H4 (cell line): ENCODE results near the gene ACAT2. TPM values are rescaled to one million over a fixed set of nuclear protein-coding genes. Genes with fewer than 3 reads are reported as not detected.
"Not testable (repeated sequence)": the region's sequence is repeated elsewhere in the genome, so short reads cannot be mapped to it uniquely, and the experiment has no call there.

Source experiments
- DNase-seq: peaks from one replicate; pipeline ENCODE4 v3.0.0-alpha.2; 2015; ENCODE audit warnings: low spot score
- total RNA-seq: library from RNA; depleted of rRNA; stranded (reverse); fragments of >200 nt; shearing (Covaris generic); gene quantifications from 2 replicates; pipeline ENCODE4 v1.2.3, GENCODE V29; 2014; rRNA removed

ACAT2 gene
- 37.4 and 40.5 TPM in 2 replicates for total RNA-seq

DNA sequence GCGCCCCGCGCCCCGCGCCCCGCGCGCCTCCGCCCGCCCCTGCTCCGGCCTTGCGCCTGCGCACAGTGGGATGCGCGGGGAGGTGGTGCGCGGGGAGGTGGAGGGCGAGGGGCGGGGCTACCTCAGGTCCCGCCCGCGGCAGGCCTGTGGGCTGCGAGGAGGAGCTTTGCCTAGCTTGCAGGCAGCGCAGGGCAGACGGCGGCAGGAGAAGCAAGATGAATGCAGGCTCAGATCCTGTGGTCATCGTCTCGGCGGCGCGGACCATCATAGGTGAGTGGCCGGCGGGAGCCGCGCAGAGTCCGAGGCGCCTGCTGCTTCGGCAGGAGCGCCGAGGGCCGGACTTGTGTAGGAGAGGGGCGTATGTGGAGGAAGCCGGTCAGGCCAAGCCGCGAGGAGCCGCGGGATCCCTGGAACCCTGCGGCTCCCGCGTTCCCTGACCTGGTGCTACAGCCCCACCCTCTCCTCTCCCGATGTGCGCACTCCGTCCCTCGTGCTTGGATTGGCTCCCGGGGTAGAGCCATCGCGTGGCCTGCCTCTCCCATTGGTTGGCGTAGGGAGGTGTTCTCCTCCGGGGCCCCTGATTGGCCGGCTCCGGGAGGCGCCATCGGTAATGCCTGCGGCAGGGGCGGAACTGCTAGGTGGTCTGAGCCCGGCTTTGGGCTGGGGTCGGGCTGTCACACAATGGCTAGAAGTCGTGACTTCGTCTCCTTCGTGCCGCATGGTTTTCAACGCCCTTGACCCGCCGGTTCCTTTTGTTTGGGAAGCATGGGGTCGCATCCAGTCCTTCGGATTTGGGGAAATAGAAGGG is at the start of gene ACAT2:
Gene ACAT2, plus strand, starts transcription at position 173 of the 808 bp plus-strand sequence. Its CDS starts 43 bp downstream, at position 216.
- DNase-seq, result peak; percentile 90

GRCh38 chr6:159712389-159712788 is 49.5 kb upstream of the ACAT2 start:
- not testable (repeated sequence) for DNase-seq

GRCh38 chr6:159713984-159714383 is 47.9 kb upstream of the ACAT2 start:
- DNase-seq, result no peak

- no peak for DNase-seq
Observed at GRCh38 chr6:159714404-159714803, 47.4 kb upstream of the ACAT2 start.

- DNase-seq, result no peak
Observed at GRCh38 chr6:159715166-159715565, 46.7 kb upstream of the ACAT2 start.

GRCh38 chr6:159715605-159716004 is 46.2 kb upstream of the ACAT2 start:
- no peak for DNase-seq

- DNase-seq, result peak; percentile 51
Observed at GRCh38 chr6:159716247-159717096, 45.4 kb upstream of the ACAT2 start.

DNA sequence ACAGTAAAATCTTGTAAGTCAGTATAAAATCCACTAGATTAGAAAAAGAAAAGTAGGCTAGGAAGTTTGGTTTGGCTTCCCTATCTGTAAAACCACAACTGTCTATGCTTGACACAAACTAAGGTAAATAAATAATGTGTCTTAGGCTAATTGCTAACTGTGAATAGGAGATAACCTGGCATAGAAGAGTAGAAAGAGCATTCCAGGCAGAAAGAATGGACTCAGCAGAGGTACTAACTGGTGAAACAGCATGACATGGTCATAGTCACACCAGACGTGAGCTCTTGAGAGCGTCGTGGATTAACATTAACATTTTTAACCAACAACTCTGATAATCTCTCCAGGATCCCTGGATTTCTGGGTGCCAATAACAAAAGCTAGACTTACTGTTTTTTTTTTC is 43.2 kb upstream of the ACAT2 start:
- no peak for DNase-seq

GRCh38 chr6:159719287-159719686 is 42.6 kb upstream of the ACAT2 start:
- DNase-seq, result no peak

- DNase-seq, result no peak
Observed at GRCh38 chr6:159720708-159721107, 41.1 kb upstream of the ACAT2 start.

GRCh38 chr6:159721981-159722380 is 39.9 kb upstream of the ACAT2 start:
- DNase-seq, result not testable (repeated sequence)

DNA sequence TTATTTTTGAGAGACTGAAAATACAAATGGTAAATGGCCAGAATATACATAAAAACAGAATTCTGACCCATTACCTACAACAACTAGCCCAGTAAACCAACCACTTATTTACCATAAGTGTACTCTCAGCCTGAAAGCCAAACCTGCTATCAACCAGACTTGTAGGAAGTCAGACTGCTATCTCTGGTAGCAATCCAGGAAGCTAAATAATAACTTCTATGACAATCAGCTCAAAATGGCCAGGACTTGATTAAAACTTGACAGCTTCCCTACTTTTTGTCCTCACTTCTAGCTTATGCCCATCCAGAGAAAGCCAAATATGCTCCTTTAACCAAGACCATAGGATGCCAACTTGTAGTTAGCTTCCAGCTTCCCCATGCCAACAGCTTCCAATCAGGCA is 39.2 kb upstream of the ACAT2 start:
- DNase-seq, result no peak

DNA sequence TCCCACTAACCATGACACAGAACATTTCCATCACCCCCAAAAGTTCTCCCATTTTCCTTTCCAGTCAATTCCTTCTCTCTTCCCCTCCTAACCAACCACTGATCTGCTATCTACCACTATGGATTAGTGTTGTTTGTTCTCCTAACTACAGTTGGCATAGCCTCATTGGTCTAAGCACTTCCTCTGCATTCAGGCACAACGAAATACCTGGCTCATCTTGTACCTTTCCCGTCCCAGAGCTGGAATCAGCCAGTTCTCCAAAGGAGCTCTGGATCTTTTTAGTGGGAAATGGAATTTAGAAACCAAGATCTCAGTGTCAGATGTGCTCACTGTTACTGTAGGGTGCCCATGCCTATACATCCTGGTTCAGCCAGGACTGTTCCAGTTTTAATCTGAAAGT is 38.6 kb upstream of the ACAT2 start:
- no peak for DNase-seq

DNA sequence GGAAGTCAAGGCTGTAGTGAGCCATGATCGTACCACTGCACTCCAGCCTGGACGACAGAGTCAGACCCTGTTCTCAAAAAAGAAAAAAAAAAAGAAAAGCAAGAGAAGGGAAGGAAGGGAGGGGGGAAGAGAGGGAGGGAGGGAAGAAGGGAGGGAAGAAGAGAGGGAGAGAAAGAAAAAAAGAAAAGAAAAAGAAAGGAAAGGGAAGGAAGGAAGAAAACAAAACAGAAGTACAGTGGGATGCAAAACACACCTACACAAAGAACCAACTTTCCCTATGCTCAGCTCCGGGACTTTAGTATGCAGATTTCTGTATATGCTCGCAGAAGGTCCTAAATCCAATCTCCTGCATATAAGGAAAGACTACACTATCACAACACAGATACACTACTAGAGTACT is 37.1 kb upstream of the ACAT2 start:
- DNase-seq, result no peak

DNA sequence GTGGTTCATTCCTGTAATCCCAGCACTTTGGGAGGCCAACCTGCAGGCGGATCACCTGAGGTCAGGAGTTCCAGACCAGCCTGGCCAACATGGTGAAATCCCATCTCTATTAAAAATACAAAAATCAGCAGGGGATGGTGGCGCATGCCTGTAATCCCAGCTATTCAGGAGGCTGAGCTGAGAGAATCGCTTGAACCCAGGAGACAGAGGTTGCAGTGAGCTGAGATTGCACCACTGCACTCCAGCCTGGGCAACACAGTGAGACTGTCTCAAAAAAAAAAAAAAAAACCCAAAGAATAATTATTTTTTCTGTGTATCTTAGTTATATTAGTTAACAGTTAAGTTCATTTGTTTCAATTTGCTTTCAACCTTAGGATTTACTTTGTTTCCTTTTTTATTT is 36.6 kb upstream of the ACAT2 start:
- DNase-seq, result not testable (repeated sequence)

- no peak for DNase-seq
Observed at GRCh38 chr6:159726255-159726917, 35.5 kb upstream of the ACAT2 start.

DNA sequence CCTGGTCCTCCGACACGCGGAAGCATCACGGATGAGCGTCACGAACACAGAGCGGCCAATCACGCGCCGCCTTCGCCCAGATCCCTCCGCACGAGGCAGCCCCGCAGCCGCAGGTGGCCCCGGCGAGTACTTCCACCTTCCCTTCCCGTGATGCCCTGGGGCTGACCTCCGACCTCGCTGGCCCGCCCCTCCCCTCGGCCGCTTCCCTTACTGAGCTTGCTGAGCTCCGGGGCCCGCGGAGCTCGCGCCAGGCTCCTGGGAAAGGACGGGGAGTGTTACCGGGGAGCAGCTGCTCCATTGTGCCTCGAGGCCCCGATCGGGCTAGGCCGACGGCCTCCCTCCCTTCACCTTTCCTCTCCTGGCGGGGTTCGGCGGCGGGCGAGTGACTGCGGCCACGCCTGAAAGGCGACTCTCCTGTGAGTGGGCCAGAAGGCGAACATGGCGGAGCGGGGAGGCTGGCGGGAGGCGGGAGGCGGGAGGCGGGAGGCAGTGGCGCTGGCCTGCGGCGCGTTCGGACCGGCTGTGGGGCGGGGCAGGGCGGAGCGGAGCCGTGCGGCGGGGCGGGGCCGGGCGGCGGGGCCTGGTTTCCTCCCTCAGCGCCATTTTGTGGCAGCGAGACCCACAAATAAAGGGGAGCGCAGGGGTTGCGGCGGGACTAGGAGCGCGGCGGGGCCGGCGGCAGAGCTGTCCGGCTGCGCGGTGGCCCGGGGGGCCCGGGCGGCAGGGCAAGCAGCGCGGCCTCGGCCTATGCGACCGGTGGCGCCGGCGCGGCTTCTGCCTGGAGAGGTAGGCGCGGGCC is 34.7 kb upstream of the ACAT2 start, which contains the start of gene WTAP:
Gene WTAP, plus strand, starts transcription at position 589 of the 799 bp plus-strand sequence. CDS start 8,760 bp downstream, outside the sequence.
- DNase-seq, result peak; percentile 89

GRCh38 chr6:159727717-159728445 is 34.0 kb upstream of the ACAT2 start:
- no peak for DNase-seq

- no peak for DNase-seq
Observed at GRCh38 chr6:159728531-159728964, 33.3 kb upstream of the ACAT2 start.

DNA sequence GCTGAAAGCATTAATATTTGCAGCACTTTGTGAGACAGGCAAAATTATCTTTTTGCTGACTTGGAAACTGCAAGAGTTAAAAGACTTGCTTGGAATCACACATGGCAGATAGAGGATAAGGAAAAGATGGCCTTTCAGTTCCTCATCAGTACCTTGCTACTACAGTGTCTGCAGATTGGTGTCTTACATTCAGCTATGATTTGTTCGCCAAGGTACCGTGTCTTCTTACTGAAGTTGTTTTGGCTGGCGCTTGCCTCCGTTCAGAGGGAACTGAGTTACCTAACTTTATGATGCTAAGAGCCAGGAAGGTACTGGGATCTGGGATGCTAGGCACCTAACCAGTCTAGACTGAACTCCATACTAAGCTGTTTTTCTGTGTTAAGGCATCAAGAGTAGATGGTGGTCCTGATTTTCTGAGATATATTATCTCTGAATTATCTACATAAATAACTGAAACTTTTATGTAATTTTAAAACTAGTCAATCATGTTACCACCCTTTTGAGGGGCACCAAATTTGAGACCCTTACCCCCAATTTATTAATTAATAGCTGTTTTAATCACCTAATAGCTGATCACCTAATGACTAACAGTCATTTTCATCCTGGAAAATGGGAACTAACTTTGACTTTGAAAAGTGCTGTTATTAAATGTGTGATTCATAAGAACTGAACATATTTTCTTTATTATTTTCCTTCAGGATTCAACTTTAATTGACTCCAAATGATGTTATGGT is 32.1 kb upstream of the ACAT2 start:
- no peak for DNase-seq
